Measurements from ENCODE around the gene COL25A1.

The COL25A1 gene

GRCh38 chr4:108926061-108926460, 376.4 kb downstream of the COL25A1 start:
- H3K79me2 ChIP-seq (ENCODE audit: low read length), result no peaks in the 10 kb centered on the region
- H3K27me3 ChIP-seq (ENCODE audit: low read depth, low read length), result no peaks in the 10 kb centered on the region
- TF ChIP-seq EZH2phosphoT487 (IDR thresholded peaks at IDR 0.05; ENCODE audit: low read depth), result no peak
- no peak for TF ChIP-seq CTCF (IDR thresholded peaks at IDR 0.05; ENCODE audit: low read depth, low read length)
- no peaks in the 10 kb centered on the region for H3K36me3 ChIP-seq (replicated peaks; ENCODE audit: low read depth, low read length)
- no peak overlapping the region for H2AFZ ChIP-seq (ENCODE audit: low read depth, low read length)
- no peaks in the 10 kb centered on the region for H3K9me3 ChIP-seq (ENCODE audit: insufficient read depth, low read length)
- no peak overlapping the region for H3K4me3 ChIP-seq (ENCODE audit: low read length)
- H3K4me1 ChIP-seq (ENCODE audit: low read length), result no peaks in the 10 kb centered on the region
- no peak overlapping the region for H3K9ac ChIP-seq (ENCODE audit: low read length)
- H4K20me1 ChIP-seq (ENCODE audit: insufficient read depth, low read length), result no peaks in the 10 kb centered on the region
- no peak overlapping the region for H3K27ac ChIP-seq (ENCODE audit: low read length)
- no peak overlapping the region for H3K4me2 ChIP-seq (ENCODE audit: low read length)

GRCh38 chr4:108922191-108922590, 380.3 kb downstream of the COL25A1 start:
- no peak overlapping the region for H3K4me3 ChIP-seq (ENCODE audit: low read length)
- TF ChIP-seq EZH2phosphoT487 (IDR thresholded peaks at IDR 0.05; ENCODE audit: low read depth), result no peak
- TF ChIP-seq CTCF (IDR thresholded peaks at IDR 0.05; ENCODE audit: low read depth, low read length), result no peak
- no peaks in the 10 kb centered on the region for H3K79me2 ChIP-seq (ENCODE audit: low read length)
- no peaks in the 10 kb centered on the region for H3K36me3 ChIP-seq (replicated peaks; ENCODE audit: low read depth, low read length)
- H3K4me2 ChIP-seq (ENCODE audit: low read length), result no peak overlapping the region
- H3K9me3 ChIP-seq (ENCODE audit: insufficient read depth, low read length), result no peaks in the 10 kb centered on the region
- H3K9ac ChIP-seq (ENCODE audit: low read length), result no peak overlapping the region
- H3K27me3 ChIP-seq (ENCODE audit: low read depth, low read length), result no peaks in the 10 kb centered on the region
- H3K4me1 ChIP-seq (ENCODE audit: low read length), result no peaks in the 10 kb centered on the region
- H3K27ac ChIP-seq (ENCODE audit: low read length), result no peak overlapping the region
- no peaks in the 10 kb centered on the region for H4K20me1 ChIP-seq (ENCODE audit: insufficient read depth, low read length)
- no peak overlapping the region for H2AFZ ChIP-seq (ENCODE audit: low read depth, low read length)

- Histone ChIP-seq H3K4me2 (ENCODE audit: low read length) (no peak overlapping the region), H3K9me3 (ENCODE audit: insufficient read depth, low read length) (no peaks in the 10 kb centered on the region), H2AFZ (ENCODE audit: low read depth, low read length) (no peak overlapping the region), H3K79me2 (ENCODE audit: low read length) (no peaks in the 10 kb centered on the region), H3K9ac (ENCODE audit: low read length) (no peak overlapping the region), H3K4me3 (ENCODE audit: low read length) (no peak overlapping the region), H3K27ac (ENCODE audit: low read length) (no peak overlapping the region), H3K4me1 (ENCODE audit: low read length) (no peaks in the 10 kb centered on the region), H3K27me3 (ENCODE audit: low read depth, low read length) (no peaks in the 10 kb centered on the region), H4K20me1 (ENCODE audit: insufficient read depth, low read length) (no peaks in the 10 kb centered on the region), H3K36me3 (replicated peaks; ENCODE audit: low read depth, low read length) (no peaks in the 10 kb centered on the region)
- no peak for TF ChIP-seq CTCF (IDR thresholded peaks at IDR 0.05; ENCODE audit: low read depth, low read length)
- no peak for TF ChIP-seq EZH2phosphoT487 (IDR thresholded peaks at IDR 0.05; ENCODE audit: low read depth)
Observed at GRCh38 chr4:108920395-108921087, 381.9 kb downstream of the COL25A1 start.

- TF ChIP-seq EZH2phosphoT487 (IDR thresholded peaks at IDR 0.05; ENCODE audit: low read depth) (no peak), CTCF (IDR thresholded peaks at IDR 0.05; ENCODE audit: low read depth, low read length) (no peak)
- Histone ChIP-seq H3K9ac (ENCODE audit: low read length) (no peak overlapping the region), H2AFZ (ENCODE audit: low read depth, low read length) (no peak overlapping the region), H3K79me2 (ENCODE audit: low read length) (no peaks in the 10 kb centered on the region), H3K4me1 (ENCODE audit: low read length) (no peaks in the 10 kb centered on the region), H3K27me3 (ENCODE audit: low read depth, low read length) (no peaks in the 10 kb centered on the region), H4K20me1 (ENCODE audit: insufficient read depth, low read length) (no peaks in the 10 kb centered on the region), H3K27ac (ENCODE audit: low read length) (no peak overlapping the region), H3K4me3 (ENCODE audit: low read length) (no peak overlapping the region), H3K4me2 (ENCODE audit: low read length) (no peak overlapping the region), H3K9me3 (ENCODE audit: insufficient read depth, low read length) (no peaks in the 10 kb centered on the region), H3K36me3 (replicated peaks; ENCODE audit: low read depth, low read length) (no peaks in the 10 kb centered on the region)
Observed at GRCh38 chr4:108919226-108919893, 383.1 kb downstream of the COL25A1 start.
